ENCODE results near the gene LIPT2.

DNA sequence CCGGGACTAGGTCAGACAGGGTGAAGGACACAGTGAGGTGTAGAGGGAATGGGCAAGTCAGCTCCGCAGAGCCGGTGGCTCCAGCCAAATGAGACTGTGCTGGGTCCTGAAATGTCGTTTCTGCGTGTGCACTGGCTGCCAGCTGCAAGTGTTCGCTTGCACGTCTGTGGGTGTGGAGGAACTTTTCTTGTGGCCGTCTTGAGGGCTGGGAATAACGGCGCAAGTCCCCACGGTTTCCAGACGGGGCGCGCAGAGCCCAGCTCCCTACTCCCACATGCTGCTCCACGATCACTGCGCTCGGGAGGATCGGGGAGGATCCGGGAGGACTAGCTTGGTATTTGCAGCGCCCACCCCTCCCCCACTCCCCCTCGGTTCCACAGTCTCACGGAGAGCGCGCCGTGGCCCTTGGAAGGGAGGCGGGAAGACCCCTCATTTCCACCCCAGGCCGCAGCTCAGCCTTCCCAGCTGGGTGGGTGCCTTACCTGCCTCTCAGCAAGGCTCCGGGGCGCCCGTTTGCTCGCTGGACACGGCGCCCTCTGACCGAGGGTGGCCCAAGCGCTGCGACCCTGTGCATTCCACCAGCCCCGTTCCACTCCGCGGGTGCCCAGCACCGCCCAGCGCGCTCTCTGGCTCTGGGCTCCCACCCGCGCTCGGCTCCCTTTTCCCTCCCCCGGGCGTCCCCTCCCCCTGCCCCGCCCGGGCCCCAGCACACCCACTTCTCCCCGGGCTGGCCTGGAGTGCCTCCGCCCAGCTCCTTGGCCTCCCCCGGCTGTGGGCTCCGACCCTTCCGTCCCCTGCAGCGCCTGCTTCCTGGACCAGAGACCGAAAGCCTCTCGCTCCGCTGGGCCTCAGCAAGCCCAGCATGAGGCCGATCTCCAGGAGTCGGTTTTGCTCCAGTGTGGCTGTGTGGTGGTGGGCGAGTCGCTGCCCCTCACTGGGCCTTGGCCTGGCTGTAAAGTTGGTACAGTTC is 26.3 kb downstream of the LIPT2 start, which contains the start of gene KCNE3:
- TF ChIP-seq, protein P1, sequence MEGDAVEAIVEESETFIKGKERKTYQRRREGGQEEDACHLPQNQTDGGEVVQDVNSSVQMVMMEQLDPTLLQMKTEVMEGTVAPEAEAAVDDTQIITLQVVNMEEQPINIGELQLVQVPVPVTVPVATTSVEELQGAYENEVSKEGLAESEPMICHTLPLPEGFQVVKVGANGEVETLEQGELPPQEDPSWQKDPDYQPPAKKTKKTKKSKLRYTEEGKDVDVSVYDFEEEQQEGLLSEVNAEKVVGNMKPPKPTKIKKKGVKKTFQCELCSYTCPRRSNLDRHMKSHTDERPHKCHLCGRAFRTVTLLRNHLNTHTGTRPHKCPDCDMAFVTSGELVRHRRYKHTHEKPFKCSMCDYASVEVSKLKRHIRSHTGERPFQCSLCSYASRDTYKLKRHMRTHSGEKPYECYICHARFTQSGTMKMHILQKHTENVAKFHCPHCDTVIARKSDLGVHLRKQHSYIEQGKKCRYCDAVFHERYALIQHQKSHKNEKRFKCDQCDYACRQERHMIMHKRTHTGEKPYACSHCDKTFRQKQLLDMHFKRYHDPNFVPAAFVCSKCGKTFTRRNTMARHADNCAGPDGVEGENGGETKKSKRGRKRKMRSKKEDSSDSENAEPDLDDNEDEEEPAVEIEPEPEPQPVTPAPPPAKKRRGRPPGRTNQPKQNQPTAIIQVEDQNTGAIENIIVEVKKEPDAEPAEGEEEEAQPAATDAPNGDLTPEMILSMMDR (IDR thresholded peaks at IDR 0.05): no peak
- no peak for TF ChIP-seq POLR2A (IDR thresholded peaks at IDR 0.05)
